GM21529 (cell line): Measurements from ENCODE around the gene KRTAP4-6.
"Not testable (repeated sequence)": the region's sequence is repeated elsewhere in the genome, so short reads cannot be mapped to it uniquely, and the experiment has no call there.

Source experiments
- ATAC-seq: cut with Tn5 transposase; IDR thresholded peaks from one replicate; pipeline ENCODE4 v1.9.1; 2021; ENCODE audit not compliant: unreplicated experiment

The KRTAP4-6 gene

DNA sequence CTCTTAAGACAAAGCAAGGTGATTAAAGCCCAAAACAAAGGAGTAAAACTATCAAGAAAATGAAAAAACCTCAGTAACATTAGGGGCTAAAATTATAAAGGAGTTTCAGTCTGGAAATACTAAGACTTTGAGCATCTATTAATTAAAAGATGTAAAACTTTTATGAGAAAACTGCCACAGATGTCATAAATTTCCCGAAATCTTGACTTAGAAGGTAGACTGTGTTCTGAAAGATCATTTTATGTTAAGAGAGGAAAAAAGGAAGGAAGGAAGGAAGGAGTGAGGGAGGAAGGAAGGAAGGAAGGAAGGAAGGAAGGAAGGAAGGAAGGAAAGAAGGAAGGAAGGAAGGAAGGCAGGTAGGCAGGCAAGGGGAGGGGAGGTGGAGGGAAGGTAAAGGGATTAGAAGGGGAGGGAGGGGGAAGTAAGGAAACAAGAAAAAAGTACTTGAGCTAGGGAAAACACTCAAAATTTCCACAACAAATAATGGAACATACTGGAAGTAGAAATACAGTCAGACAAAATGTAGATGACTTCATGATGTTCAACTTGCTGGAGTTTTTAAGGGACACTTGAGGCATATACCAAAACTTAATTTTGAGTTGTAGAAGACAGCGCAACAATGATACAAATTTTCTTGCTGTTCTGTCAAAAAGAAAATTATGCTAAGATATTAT lies 7.3 kb upstream of the KRTAP4-6 start:
- ATAC-seq = no peak

- no peak for ATAC-seq
Measured at GRCh38 chr17:41145261-41145660, 4.9 kb upstream of the KRTAP4-6 start.

- ATAC-seq = no peak
Measured at GRCh38 chr17:41144846-41145245, 4.5 kb upstream of the KRTAP4-6 start.

GRCh38 chr17:41141361-41141760 lies 1.0 kb upstream of the KRTAP4-6 start:
- ATAC-seq = no peak

DNA sequence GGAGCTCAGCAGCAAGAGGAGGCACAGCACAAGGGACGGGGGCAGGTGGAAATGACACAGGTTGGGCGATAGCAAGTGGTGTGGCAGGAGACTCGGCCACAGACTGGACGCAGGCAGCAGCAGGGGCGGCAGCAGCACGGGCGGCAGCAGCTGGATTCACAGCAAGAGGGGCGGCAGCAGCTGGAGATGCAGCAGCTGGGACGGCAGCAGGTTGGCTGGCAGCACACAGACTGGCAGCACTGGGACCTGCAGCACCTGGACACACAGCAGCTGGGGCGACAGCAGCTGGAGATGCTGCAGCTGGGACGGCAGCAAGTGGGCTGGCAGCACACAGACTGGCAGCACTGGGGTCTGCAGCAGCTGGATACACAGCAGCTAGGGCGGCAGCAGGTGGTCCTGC lies 479 bp downstream of the KRTAP4-6 start:
- ATAC-seq = not testable (repeated sequence)

DNA sequence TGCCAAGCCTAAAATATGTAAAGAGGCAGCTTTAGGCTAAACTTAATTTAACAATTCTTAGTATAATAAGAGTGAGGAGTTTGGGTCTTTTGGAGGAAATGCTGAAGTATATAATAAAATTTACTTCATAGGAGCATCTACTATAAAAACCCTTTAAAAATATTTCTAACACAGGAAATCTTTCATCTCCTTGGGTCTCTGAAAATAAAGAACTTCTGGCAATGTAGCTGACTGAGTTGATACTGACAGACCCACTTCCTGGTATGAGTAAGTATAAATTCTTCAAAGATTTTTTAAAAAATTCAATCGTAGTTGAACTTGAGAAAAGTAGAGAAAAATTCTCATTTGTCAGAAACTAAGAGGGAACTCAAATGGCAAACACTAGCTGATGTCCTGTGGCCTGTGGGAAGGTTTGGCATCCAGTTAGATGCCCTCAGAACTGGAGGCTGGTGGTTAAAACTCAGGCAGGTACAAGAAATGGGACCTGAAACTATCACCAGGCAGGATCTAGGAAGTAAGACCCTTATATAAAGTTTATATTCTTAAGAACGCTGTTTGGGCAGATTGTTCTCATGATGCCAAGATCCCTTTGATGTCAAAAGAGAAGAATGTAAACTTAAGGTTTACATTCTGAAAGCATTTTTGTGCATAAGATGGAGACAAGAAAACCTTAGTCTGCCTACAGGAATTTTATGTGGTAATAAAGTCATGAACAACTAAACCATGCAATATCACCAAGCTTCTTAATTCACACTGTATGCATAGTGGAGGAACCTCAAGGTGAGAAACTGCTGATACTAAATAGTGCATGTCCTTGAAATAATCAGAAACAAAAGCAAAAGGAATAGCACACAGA lies 6.2 kb downstream of the KRTAP4-6 start:
- ATAC-seq = no peak

DNA sequence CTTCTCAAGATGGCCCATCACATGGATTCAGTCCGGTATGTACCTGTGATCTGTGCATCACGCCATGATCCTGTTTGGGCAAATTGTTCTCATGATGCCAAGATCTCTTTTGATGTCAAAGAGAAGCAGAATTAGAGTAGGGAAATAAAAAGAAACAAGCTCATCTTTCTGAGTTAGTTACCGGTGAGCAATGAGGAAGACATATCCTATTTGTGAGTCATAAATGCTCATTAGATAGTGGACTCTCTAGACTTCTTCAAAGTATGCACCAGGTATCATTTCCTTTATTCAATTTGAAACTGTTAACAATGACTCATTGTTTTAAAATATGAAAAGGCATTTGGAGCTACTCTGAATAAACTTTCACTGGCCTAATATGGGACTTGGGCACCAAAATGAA lies 8.4 kb downstream of the KRTAP4-6 start:
- no peak for ATAC-seq

- ATAC-seq = no peak
Measured at GRCh38 chr17:41127371-41127770, 13.0 kb downstream of the KRTAP4-6 start.

DNA sequence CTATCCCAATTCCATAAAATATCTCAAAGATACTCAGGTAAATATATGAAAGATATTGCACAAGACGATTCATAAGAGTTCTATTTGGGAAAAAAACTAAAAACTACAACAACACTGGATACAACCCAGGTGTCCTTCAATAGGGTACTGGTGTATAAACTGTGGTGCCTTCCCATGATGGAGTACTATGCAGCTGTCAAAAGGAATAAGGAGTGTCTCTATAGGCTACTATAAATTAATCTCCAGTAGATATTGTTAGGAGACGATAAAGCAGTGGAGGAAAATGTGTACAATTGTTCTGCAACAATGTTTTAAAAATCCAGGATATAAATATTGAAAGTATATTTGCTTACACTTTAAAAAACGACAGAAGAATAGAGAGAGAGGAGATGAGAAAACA lies 13.9 kb downstream of the KRTAP4-6 start:
- no peak for ATAC-seq

- ATAC-seq = no peak
Measured at GRCh38 chr17:41125064-41125463, 15.3 kb downstream of the KRTAP4-6 start.

- ATAC-seq = not testable (repeated sequence)
Measured at GRCh38 chr17:41123991-41124371, 16.4 kb downstream of the KRTAP4-6 start, which contains the start of gene KRTAP4-12. Gene KRTAP4-12 (minus strand): TSS chr17:41124182. CDS start chr17:41124122, 60 bp downstream.

DNA sequence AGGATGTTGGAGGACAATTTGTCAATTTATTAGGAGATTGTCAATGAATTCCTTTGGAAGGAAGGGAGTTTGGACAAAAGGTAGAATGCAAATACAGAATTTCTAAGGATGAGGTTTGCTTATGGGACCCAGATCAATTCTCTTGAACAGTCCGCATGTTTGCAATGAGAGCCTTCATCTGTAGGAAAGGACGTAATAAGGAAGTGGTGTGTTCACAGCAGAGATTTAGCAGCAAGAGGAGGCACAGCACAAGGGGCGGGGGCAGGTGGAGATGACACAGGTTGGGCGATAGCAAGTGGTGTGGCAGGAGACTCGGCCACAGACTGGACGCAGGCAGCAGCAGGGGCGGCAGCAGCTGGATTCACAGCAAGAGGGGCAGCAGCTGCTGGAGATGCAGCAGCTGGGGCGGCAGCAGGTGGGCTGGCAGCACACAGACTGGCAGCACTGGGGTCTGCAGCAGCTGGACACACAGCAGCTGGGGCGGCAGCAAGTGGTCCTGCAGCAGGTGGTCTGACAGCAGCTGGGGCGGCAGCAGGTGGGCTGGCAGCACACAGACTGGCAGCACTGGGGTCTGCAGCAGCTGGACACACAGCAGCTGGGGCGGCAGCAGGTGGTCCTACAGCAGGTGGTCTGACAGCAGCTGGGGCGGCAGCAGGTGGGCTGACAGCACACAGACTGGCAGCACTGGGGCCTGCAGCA lies 16.9 kb downstream of the KRTAP4-6 start:
- ATAC-seq = not testable (repeated sequence)

- no peak for ATAC-seq
Measured at GRCh38 chr17:41121742-41122141, 18.6 kb downstream of the KRTAP4-6 start.

DNA sequence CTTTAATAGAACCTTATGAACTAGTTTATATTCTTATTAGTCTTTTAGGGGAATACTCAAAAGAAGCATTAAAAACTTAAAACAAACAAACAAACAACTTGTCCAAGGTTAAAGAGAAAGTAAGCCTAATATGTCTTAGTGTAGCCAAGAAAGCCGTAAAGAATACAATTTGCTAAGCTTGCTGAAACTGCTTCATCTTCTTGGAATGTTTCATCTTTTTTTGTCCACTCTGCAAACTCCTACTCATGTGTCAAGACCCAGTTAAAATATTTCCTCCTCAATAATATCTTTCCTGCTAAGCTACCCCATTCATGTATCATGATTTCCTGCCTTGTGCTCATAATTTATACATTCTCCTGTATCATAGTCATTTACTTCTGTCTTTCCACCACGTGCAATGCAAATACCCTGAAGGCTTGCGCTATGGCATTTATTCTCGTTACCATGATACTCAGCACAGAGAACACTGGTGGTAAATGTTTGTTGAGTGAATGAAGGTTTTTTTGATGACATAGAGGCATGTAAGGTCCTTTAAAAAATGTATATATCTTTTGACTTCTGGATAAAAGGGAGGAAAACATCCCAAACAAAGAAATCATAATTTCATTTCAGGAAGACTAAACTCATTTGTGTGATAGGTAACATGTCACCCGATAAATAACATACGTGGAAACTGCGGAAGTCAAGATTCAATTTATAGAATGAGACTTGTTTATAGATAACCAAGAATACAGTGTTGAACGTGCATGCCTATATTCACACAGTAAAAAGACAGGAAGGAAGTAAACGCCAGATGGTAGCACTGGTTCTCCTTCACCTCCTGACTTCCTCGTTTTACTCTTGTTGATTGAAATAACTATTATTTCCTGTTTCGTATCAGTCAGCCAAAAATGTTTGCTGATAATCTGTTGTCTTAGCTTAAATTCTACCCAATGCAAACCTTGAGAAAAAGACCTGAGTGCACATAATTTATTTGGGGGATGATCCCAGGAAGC lies 20.4 kb downstream of the KRTAP4-6 start:
- not testable (repeated sequence) for ATAC-seq

DNA sequence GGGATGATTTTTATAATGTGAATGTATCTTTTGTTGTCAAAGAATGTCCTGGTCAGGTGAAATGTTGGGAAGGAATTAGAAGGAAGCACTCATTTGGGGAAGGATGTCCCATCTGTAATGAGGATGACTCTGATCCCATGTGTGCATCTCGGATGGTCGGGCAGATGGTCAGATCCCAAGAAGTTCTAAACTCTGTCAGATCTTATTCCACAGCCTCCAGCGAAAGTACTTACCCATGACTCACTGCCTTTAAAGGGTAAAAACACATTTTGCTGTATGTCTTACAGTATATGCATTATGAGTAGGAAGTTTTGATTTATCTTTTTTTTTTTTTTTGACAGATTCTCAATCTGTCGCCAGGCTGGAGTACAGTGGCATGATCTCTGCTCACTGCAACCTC lies 21.6 kb downstream of the KRTAP4-6 start:
- ATAC-seq = no peak

- ATAC-seq = not testable (repeated sequence)
Measured at GRCh38 chr17:41117846-41118386, 22.4 kb downstream of the KRTAP4-6 start, which contains the start of gene KRTAP4-11. Gene KRTAP4-11 (minus strand): TSS chr17:41118373. CDS start chr17:41118315, 58 bp downstream.

DNA sequence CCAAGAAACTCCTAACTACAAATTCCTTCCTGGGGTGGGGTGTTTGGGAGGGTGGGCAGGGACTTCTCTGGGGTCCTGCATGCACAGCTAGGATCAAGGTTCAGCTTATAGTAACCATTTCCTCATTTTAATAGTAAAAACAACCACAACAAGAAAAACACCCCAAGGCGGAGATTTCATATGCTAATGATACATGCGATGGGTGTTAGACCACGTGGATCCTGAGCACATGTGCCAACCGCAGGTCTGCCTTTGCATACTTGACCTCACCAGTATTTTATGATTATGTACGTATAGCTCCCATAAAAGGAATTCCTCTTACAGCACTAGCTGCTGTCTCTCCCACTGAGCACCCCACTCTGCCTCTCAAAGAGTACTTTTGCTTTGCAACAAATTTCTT lies 24.0 kb downstream of the KRTAP4-6 start:
- ATAC-seq = no peak

DNA sequence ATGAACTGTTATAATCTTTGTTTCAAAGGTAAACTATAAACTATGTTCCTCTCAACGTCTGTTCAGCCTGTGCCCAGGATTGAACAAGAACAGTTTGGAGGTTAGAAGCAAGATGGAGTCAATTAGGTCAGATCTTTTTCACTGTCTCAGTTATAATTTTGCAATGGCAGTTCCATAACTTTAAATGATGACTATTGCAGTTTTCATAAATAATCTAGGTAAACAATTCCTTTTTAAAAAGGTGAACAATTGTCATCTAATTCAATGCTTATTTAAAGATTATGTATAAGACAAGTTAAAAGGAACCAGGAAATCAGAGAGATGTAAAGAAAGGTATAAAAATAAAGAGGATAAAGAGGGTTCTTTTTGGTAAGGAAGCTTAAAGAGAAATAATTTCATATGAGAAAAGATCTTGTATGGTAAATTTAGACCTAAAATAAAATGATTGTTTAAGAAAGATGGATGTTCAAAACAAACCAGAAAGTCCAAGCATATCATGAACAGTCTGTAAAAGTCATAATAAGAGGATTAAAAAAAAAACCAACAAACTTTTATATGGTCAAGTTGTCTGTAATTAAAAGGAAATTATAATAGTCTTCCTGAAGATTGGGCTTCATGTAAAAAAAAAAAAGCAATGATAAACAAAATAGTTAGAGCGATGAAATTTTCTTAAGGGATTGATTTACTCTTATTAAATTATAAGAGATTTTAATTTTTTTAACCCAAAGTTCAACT lies 29.0 kb downstream of the KRTAP4-6 start:
- ATAC-seq = no peak

DNA sequence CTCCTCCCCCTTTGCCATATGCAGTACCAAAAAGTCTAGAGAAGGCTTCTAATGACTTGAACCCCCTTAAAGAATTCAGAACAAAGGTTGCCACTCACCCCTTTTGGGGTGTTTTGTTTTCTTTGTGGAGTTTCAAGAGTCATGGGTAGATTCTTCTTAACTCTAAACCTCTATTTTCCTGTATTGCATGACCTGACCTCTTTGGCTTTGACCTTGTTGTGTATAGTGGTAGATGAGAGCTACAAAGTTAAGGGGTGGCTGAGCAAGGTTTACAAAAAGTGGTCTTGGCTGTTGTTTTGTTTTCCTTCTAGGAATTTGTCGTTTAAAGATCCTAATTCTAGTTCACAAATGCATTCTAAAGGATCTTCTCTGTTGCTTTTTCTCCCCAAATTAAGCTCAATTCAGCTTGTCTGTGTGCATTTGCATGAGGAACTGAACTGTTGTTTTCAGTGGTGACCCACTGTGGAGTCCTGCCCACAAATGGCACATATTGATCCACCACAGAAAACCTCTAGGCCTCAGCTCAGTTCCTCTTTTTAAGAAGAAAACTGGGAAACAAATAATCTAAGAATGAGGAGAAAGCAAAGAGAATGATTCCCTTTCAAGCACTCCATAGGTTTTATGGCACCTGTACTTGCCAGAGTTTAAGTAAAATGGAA lies 31.5 kb downstream of the KRTAP4-6 start:
- ATAC-seq = not testable (repeated sequence)
